ENCODE data around the gene ALOXE3.

Gene ALOXE3

GRCh38 chr17:8060274-8060673 is 58.0 kb downstream of the ALOXE3 start:
- peak; percentile 68 for TF ChIP-seq CTCF (IDR thresholded peaks at IDR 0.05; ENCODE audit: low read depth, low read length, missing control alignments)
- no peak for DNase-seq (ENCODE audit: extremely low read depth, low read depth)
- H3K4me3 ChIP-seq (replicated peaks; ENCODE audit: low read depth, low read length), result no peak overlapping the region

GRCh38 chr17:8059131-8059530 is 59.2 kb downstream of the ALOXE3 start:
- no peak overlapping the region for H3K4me3 ChIP-seq (replicated peaks; ENCODE audit: low read depth, low read length)
- DNase-seq (ENCODE audit: extremely low read depth, low read depth), result no peak
- no peak for TF ChIP-seq CTCF (IDR thresholded peaks at IDR 0.05; ENCODE audit: low read depth, low read length, missing control alignments)

- no peak overlapping the region for H3K4me3 ChIP-seq (replicated peaks; ENCODE audit: low read depth, low read length)
- TF ChIP-seq CTCF (IDR thresholded peaks at IDR 0.05; ENCODE audit: low read depth, low read length, missing control alignments), result peak; percentile 66
- DNase-seq (ENCODE audit: extremely low read depth, low read depth), result peak; percentile 78
Measured at GRCh38 chr17:8057691-8058114, 60.6 kb downstream of the ALOXE3 start.

GRCh38 chr17:8056976-8057625 is 61.2 kb downstream of the ALOXE3 start:
- no peak for DNase-seq (ENCODE audit: extremely low read depth, low read depth)

GRCh38 chr17:8056232-8056975 is 61.9 kb downstream of the ALOXE3 start:
- TF ChIP-seq CTCF (IDR thresholded peaks at IDR 0.05; ENCODE audit: low read depth, low read length, missing control alignments), result no peak
- no peak for DNase-seq (ENCODE audit: extremely low read depth, low read depth)
- H3K4me3 ChIP-seq (replicated peaks; ENCODE audit: low read depth, low read length), result no peak overlapping the region

More at GRCh38 chr17:8056976-8057625, 61.2 kb downstream of the ALOXE3 start:
- no peak for TF ChIP-seq CTCF (IDR thresholded peaks at IDR 0.05; ENCODE audit: low read depth, low read length, missing control alignments)
- no peak overlapping the region for H3K4me3 ChIP-seq (replicated peaks; ENCODE audit: low read depth, low read length)

- no peak for DNase-seq (ENCODE audit: extremely low read depth, low read depth)
- no peak overlapping the region for H3K4me3 ChIP-seq (replicated peaks; ENCODE audit: low read depth, low read length)
- TF ChIP-seq CTCF (IDR thresholded peaks at IDR 0.05; ENCODE audit: low read depth, low read length, missing control alignments), result no peak
Measured at GRCh38 chr17:8055851-8056231, 62.5 kb downstream of the ALOXE3 start.

Data from HFF-Myc (cell line).